GM19023 (cell line): Measurements from ENCODE around the gene DPP6.

Source experiments
- ATAC-seq: cut with Tn5 transposase; IDR thresholded peaks from one replicate; pipeline ENCODE4 v1.9.1; 2021; ENCODE audit warnings: mild to moderate bottlenecking, moderate library complexity; ENCODE audit not compliant: unreplicated experiment

DPP6 gene

DNA sequence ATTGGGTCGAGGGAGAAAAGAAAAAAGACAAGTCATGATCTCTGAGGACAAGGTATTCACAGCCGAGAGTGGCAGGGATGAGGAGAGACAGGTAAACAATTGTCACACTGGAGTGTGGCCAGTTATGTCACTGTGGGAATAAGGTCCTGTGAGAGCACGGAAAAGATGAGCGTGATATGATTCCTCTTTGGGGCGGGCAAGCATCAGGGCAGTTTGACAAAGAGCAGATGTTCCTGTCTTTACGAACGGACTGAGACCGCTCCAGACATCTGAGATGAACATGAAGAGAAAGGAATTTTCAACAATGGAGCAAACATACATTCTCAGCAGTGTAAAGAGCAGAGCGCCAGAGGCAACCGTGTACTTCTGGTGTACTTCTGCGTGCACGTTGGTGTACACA lies 278.1 kb downstream of the DPP6 start:
- ATAC-seq: no peak

DNA sequence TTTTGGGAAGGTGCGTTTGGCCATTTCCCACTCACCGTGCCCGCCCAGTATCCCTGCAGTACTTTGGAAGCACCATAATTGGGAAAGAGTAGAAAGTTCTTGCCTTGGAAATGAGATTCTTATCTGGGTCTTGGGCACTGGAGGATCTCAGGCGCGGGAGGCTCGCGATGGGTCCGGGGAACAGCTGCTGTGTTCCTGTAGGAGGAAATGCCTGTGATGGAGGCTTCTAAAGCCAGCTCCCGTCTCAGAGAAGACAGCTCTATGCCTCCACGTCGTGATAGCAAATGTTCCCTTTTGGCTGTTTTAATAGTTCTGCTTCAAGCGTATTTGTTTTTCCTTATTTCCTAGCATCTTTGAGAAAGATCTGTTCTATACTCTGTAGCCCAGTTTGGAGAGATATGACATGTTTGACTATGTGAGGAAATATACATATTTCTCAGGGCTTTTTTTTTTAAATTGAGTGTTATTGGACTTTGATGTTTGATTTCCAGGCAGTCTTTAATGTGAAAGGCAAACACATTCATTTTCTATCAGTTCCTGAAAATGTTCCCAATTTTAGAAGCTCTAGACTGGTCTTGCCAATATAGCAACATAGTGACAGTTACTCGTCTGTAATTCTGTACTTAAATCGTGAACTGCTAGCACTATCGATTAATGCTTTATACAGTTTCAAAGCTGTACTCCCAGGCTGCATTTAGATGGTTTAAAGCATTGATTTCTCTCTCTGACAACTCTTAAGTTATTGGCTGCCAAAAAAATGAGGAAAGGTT lies 280.8 kb downstream of the DPP6 start:
- ATAC-seq: no peak

DNA sequence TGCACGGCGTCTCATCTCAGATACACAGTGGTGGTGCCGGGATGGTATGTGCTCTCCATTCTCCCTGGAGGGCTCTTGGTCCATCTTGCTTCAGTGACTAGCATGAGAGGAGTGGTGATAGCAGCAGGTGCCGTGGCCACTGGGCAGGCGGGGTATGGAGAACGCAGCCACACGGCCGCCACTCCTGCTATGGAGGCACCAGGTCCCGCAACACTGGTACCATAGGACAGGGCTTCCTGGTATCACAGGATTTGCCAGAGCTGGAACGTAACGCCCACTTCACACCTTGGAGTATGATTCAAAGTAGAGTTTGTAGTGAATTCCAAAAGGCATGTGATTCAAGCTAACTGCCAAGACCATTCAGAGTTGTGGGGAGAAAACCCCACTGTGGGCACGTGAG lies 284.1 kb downstream of the DPP6 start:
- ATAC-seq: no peak

DNA sequence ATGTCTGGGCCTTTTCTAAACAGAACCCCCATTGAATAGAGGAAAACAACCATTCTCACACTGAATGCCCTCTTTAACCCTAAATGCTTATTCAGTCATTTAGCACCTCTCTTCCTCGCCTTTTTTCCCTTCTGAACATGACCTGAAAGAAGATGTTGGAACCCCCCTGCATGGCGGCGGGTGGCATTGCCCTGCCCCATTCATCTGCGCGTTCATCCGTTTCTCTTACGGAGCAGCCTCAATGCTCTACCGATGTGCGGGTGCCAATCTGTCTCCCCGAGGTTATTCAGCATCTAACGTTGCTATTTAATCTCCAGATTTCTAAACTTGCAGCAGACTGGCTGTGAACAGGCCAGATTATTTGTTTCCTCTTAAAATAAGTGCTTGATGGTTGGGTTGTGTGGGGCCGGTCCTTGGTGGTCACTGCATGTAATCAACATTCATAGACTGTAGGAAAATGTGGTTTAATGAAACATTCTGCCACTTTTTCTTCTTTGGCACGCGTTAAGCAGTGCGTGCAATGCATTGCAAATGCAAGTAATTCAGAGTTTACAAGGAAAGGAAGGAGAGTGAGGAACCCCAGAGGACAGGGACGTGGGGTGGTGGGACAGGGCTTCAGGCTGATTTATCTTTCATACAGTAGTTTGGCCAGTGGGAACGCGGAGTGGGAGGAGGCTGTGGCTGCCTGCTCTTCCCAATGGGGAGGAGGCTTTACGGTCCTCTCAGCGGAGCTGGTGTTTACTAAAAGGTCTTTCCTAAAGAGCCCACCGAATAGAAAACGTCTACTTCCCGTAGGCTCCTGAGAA lies 286.7 kb downstream of the DPP6 start:
- no peak for ATAC-seq

DNA sequence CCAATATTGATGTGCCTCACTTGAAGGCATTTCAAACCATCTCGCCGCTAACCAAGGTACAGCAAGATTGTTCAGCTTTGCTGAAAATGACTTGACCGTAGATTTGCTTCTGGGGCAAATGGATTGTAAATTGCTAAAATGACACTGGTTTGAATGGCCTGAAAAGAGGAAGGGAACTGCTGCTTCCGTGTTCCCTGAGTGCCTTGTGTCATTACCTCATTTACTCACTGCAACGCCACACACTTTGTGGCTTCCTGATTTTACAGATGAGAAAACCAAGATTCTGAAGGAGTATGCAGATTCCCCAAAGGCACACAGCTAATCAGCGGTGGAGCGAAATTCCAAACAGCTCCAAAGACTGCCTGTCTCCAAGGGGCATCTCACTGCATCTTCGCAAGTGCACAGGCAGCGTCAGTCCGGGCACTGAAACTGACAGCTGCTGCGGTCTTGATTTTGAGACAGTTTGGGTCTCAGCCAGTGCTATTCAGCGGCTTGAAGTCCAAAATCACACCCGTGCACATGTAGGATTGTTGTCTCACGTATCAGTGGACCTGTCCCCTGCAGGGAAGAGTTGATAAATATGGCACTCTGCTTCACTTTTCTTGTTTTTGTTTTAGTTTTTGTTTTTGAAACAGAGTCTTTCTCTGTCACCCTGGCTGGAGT lies 290.9 kb downstream of the DPP6 start:
- ATAC-seq: no peak

DNA sequence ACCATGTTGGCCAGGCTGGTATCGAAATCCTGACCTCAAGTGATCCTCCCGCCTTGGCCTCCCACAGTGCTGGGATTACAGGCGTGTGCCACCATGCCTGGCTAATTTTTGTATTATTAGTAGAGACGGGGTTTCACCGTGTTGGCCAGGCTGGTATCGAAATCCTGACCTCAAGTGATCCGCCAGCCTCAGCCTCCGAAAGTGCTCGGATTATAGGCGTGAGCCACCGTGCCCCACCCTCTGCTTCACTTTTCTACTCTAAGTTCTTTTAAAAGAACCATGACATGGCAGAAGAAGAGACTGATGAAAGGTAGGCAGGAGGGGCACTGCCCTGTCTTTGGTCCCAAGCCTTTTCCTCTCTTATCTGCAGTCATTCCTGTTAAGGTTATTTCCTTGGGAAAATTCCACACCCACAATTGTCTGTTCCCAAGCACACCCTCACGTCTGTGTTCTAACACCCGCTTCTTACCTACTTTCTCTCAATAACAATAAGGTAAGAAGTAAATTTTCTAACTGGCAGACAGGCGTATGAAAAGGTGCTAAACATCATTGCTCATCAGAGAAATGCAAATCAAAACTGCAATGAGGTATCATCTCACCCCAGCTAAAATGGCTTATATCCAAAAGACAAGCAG lies 291.7 kb downstream of the DPP6 start:
- no peak for ATAC-seq

DNA sequence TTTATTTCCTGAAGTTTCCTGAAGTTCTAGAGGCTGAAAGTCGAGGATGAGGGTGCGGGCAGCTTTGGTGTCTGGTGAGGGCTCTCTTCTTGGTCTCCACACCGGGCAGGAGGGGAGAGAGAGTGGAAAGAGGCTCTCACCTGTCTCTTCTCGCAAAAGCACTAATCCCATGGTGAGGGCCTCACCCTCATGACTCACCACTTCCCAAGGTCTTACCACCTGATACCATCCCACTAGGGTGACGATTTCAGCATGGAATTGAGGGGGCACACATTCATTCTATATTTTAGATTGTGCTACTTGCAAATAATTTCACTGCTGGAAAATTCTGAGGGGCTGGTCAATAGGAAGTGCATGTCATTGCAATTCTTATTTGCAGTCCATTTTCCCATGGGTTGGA lies 292.9 kb downstream of the DPP6 start:
- no peak for ATAC-seq

DNA sequence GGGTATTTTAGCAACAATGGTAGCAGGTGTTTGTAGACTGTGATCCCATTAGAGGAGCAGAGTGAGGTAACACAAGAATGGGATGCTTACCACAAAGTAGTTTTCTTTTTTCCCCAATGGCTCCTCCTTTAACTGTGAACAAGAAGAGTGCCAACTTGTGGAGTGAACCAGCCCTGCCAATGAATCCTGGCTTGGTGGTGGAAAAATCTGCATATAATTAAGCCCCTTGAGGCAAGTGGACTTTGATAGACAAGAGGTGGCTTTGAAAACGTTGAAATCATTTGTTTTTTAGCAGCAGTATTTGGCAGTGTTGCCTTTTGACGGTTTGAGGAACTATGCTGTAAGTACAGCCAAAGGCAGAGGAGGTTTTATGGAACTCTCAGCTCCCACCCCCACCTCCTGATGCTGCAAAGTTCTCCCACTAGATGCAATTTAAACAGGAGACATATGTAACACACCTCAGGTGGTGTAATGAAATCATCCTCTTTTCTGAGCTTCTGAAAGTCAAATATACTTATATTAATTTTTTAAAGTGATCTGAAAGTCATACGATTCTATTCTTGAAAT lies 295.6 kb downstream of the DPP6 start:
- no peak for ATAC-seq

DNA sequence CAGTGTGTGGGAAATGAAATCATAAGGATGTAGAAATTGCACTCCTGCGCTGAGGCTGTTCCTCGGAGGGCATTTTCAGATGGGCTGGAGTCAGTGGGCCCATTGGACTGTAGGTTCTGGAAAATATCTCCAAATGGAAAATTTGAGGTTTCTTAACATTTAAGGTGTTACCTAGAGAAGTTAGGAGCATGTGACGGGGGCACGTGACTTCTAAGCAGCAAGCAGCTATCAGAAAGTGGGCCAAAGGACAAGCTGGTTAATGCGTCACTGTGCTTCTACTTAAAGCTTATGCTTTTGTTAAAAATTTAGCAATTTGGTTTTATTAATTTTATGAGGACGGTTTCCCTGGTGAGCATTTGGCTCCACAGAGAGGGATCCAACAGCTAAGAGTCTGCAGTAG lies 298.7 kb downstream of the DPP6 start:
- ATAC-seq: no peak

DNA sequence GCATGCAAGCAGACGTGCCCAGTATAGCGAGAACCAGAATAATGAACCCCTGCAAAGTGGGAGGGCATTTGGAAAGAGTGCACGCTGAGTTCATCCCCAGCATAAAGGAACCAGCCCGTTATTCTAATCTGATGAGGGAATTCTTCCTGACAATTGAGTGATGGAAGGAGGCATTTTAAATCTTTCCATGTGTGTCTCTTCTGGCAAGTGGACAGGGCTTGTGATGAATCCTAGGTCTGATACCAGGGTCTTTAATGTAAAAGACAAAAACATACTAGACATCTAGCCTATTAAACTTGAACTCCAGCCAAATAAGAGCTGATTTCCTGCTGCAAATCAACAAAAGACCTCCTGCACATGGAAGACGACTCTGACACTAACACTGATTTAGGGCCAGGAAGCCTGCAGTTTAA lies 301.2 kb downstream of the DPP6 start:
- ATAC-seq: no peak

DNA sequence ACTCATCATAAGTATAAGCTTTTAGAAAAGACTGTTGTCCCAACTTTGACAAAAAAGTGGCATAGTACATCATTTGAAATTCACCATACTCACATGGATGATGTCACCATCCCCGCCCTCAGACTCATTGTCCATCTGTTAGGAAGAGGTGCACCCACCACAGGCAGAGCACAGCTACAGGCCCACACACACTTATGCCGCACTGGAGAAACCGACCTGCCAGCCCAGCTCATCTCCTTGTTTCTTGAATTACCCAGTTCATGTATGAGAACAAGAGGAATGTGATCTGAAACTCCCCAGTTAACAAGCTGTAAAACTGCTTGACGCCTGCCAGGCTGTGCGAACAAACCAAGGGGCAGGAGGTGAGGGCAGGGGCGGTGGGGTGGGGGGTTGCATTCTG lies 312.0 kb downstream of the DPP6 start:
- no peak for ATAC-seq

DNA sequence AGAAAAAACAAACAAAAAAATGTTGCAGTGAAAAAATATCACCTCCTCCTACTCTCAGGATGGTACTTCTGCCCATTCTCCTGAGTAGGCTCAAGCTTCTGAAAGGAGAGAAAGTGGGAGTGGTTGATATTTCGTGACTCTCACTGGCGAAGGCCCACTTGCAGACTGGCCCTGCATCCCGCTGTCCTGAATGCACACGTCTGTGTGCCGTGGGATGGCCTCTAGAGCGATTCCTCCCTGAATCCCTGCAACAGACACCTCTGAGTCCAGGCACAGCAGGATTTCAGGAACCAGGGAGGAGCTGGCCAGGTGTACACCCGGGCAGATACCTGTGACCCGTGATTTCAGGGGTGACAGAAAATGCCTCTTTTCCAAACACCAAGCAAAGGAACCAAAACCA lies 319.2 kb downstream of the DPP6 start:
- ATAC-seq: no peak

DNA sequence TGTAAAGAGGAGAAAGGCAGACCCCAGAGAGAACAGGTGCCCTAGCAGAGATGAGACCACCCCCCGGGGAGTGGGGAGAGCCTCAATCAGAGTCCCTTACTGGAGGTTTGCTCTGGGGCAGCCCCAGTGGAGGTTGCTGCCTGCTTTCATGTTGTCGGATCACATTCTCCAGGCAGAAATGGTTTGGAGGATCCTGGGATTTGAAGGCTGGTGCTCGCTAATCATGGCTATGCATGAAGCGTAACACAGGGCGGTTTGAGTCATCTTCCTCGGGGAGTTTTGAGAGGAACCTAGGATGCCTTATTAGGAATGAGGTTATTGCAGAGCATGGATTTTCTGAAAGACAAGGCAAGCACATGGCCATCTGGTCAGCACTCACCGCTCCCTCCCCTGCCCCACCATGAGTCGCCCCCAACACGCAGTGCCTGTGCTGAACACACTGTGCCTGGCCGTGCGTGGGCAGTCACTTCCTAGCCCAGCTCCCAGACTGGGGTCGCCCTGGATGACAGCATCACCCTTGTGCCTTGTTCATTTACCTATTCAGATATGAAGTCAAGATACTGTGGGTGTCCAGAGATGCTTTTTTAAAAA lies 319.9 kb downstream of the DPP6 start:
- no peak for ATAC-seq

DNA sequence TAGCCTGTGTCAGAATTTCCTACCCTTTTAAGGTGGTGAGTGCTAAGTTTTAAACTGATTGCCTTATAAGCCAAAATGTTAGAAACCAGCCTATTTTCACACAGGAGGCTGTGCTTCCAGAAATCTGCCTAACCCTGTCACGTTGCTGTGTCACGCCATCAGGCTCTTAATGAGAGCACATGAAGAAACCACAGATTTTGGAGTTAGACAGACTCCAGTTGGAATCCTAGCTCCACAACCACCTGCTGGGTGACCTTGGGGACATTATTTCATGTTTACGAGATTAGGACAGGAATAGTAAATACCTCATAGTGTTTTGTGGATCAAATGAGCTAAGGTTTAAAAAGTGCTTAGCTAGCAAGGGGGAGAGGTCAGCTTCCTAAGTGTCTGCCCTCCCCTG lies 321.8 kb downstream of the DPP6 start:
- ATAC-seq: no peak

DNA sequence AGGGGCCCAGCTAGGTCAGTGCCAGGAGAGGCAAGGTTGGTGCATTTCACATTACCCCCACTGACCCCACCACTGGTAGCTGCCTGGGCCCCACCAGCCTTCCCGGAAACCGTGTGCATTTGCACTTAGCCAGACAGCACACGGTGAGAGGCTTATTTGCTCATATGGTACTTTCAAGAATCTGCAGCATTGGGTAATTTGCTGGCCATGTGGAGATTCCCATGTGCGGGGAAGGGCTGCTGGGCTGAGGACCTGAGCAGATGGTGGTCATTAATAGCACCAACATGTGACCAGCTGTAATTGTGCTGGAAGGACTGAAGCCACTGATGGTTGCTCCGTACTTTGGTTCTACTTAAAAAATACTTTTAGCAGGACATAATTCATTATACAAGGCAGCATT lies 323.8 kb downstream of the DPP6 start:
- ATAC-seq: no peak

DNA sequence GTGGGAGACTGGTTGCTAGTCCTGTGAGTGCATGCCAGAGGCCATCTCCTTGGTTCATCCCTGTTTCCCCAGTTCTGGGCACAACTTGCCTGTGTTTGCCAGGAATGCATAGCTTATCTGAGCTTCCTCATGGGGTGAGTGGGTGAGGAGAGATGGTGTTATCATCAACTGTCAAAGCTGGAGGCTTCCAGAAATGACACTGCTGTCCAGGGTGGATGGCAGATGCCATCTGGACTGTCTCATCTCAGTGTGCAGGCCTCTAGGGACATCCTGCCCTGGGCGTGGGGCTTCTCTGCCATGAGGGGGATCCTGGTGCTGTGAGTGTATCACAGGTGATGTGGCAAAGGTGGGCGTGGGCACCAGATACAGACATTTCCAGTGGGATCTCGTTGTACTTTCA lies 328.6 kb downstream of the DPP6 start:
- ATAC-seq: no peak

DNA sequence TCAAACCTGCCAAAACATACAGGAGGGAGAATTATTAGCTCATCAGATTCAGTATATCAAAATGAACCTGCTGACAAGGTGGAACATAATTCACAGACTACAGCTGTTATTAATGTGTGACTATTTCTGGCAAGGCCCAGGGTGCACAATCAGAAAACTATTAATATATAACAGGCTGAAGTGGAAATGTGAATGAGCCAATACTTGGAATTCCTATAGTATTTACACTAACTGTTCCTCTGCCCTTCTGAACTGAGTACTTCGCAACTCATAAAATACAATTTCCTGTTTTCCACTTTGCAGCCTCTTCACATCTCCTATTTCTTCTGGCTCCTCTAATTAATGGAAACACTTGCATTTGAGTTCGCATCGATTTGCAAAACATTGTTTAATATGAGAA lies 330.8 kb downstream of the DPP6 start:
- ATAC-seq: no peak

DNA sequence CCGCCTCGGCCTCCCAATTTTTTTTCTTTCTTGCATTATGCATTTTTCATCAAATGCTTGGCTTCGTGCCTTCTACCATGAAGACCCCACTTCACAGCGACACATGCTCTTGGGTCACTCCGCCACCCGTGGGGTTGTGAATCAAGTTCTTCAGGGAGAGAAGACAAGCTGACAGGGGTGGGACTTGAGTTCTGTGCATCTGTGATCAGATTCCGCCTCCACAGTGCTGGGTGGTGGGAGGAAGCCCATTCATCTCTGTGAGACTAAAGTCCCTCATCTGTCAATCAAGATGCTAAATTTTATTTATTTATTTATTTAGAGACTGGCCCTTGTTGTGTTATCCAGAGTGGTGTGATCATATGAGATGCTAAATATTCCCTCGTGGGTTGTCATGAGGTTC lies 333.0 kb downstream of the DPP6 start:
- ATAC-seq: no peak

DNA sequence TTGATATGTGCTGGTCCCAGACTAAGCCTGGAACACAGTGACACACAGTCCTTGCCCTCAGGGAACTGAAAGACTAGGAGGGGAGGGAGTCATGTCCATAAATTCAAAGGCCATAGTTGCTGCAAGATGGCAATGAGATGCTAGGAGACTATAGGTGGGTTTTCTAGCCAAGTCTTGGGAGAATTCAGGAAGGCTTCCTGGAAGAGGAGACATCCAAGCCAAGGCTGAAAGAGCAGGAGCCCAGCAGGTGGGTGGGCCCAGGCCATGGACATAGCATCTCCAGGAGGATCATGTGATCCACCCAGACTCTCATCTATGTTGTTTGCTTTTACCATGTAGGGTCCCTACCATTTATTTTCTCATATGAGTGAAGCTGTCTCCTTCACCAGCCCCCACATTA lies 335.1 kb downstream of the DPP6 start:
- no peak for ATAC-seq

DNA sequence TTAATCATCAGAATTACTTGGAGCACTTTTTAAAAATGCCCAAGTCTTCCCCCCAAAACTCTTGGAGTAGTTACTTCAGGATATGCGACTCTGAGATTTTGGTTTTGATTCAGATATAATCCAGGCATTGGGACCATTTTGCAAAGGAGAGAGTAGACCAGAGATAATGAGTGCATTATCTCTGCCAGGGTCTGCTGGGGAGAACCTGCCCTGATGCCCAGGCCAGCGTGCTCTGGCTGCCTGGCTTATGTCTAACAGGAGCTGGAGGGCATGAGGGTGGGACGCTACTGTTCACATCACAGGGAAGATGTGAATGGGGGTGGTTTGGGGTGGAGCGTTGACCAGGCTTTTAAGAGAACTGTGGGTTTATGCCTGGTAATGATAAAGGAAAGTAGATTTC lies 336.2 kb downstream of the DPP6 start:
- no peak for ATAC-seq

DNA sequence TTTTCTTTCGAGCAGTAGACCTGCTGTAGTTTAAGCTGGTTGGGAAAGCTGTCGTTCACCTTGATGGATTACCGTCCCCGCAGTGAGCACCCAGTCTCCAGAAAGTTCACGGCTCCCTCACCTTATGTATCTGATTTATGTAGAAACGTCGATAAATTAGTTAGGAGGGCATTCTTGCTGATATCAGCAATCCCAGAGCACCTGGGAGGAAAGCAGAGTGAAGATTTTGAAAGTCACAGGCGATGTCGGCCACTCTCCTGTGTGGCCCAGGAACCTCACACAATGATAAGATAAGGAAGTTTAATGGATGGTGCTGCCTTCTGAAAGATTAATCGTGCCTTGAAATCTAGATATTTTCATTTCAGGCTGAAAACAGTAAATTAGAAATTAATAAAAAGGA lies 336.8 kb downstream of the DPP6 start:
- ATAC-seq: no peak
